ENCODE results near the gene BCOR.

The BCOR gene

GRCh38 chrX:40013266-40014195 lies 84.2 kb downstream of the BCOR start:
- peak; percentile 51 for DNase-seq

GRCh38 chrX:40012868-40013265 lies 84.9 kb downstream of the BCOR start:
- no peak for DNase-seq

GRCh38 chrX:40012039-40012867 lies 85.5 kb downstream of the BCOR start:
- no peak for DNase-seq

GRCh38 chrX:40011322-40012038 lies 86.3 kb downstream of the BCOR start:
- no peak for DNase-seq

DNA sequence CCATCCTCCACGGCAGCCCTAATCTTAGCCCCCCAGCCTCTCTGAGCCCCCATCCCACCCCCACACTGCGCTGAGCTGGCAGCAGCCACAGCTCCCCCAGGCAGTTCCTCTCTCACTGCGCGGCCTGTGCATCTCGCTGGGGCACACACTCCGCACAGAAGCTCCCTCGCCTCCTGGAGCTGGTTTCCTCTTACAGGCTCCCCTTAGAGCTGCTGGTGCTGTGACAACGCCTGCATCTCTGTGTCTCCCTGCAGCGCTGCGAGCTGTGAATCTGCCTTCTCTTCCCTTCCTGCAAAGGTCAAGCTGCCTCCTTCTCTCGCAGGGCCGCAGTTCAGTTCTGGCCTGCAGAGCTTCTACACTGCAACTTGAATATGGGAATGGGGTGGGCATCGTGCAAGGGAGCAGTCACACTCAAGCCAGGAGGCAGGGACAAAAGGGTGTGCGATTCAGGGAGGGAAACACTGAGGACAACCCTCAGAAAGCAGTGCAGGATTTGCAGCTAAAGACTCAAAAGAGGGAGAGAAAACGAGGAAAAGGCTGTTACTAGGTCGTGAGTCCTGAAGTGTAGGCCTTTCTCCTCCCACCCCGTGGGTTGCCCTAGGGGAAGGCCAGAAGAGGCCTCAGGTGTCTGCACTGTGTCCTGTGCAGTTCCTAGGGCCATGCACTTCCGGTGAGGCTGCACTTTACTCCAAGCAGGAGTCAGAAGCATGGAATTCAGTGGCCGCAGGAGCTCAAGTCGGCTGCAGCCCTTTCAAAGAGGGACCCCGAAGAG lies 87.0 kb downstream of the BCOR start:
- no peak for DNase-seq

GRCh38 chrX:40009890-40010289 lies 87.9 kb downstream of the BCOR start:
- DNase-seq = no peak

GRCh38 chrX:40009462-40009851 lies 88.3 kb downstream of the BCOR start:
- DNase-seq = no peak

DNA sequence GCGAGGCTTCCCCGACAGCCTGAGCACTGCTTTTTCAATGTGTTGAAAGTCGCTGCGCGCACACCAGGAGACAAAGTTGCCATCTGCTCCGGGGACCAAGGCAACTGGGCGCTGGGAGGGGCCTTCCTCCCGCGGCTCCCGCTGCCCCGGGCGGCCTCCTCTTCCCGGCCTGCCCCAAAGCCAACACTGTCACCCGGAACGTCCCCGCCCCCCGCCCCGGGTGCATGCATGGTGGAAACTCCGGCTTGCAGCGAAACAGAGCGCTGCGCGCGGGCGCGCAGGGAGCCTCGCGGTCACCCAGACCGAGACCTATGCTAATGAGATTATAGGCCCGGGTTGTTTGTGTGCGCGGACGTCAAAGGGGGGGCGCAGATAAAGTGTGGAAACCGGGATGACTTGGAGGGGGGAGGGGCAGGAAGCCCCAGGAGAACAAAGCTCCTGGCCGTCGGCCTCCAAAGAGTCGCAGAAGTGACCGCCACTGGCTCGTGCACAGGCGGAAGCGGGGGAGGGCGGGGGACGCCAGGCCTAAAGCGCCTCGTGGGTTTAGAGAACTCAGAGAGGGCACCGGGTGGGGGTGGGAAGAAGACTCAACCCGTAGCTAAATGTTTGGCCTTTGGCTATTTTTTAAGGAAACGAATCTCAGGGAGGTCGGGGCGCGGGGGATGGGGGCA lies 88.8 kb downstream of the BCOR start:
- peak; percentile 75 for DNase-seq

- DNase-seq = peak; percentile 64
Observed at GRCh38 chrX:40007756-40008705, 89.7 kb downstream of the BCOR start.

DNA sequence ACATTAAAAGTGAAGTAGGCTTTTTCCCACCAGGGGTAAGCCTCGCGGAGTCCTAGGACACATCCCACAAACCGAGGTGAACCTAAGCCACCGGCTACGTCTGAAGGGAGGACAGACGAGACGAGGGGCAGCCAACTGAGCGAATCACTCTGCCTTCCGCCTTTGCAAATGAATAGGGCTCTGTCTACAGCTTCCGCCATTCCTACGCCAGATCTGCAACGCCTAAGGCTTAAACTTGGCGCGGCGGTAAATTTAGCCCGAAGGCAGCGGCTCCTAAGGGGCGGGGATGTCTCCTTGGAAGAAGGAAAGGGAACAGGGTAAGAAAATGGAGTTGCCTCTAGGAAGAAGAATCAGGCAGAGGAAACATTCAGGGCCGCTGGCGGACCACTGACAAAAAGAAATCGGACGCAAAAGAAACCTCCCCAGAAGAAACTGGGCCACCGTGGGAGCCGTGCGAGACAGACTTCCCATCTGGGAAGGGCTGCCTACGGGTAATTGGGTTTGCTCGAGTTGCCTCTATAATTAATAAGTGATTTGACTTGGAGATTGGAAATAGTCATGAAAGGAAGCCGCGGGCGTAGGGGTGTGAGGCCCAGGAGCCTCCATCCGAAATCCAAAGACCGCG lies 90.5 kb downstream of the BCOR start:
- DNase-seq = no peak

DNA sequence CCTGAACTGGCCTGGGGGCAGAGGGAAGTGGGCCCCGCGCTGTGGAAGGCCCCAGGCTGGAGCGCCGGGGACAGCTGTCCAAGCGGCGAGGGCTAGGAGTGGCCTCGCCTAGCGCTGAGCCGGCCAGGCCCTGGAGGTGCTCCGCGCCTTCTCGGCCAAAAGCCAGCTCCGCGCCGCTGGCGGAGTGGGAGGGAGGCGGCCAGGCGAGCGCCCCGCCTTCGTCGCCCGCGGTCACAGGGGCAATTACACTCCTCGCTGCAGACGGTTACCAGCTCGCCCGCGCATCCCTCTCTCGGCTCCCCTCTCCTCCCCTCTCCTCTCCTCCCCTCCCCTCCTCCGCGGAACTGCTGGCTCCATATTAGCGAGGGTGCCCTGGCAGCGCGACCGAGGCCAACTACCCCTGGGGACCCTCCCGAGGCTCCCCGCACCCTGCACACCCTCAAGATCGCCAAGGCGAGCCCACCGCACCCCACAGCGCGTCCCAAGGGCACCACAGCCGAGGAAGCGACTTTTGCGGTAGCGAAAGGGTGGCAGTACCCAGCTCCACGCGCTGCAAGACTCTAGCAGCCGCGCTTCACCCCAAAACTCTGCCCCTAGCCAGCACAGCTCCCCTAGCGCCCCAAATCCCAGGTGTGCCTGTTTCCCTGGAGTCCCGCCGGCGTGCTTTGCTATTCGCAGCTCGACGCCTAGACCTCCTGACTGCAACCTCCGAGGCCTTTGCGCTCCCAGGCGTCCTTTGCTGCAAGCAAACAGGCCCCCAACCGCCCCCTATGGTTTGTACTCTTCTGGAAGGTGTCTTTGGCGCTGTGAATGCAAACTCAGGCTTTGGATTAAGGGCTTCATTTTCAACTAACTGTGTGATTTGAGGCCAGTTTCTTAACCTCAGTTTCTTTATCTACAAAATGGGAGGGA lies 91.4 kb downstream of the BCOR start:
- DNase-seq = no peak

GRCh38 chrX:40005292-40006011 lies 92.3 kb downstream of the BCOR start:
- DNase-seq = no peak

GRCh38 chrX:40004921-40005291 lies 92.9 kb downstream of the BCOR start:
- no peak for DNase-seq

- no peak for DNase-seq
Observed at GRCh38 chrX:40004246-40004535, 93.6 kb downstream of the BCOR start.

DNA sequence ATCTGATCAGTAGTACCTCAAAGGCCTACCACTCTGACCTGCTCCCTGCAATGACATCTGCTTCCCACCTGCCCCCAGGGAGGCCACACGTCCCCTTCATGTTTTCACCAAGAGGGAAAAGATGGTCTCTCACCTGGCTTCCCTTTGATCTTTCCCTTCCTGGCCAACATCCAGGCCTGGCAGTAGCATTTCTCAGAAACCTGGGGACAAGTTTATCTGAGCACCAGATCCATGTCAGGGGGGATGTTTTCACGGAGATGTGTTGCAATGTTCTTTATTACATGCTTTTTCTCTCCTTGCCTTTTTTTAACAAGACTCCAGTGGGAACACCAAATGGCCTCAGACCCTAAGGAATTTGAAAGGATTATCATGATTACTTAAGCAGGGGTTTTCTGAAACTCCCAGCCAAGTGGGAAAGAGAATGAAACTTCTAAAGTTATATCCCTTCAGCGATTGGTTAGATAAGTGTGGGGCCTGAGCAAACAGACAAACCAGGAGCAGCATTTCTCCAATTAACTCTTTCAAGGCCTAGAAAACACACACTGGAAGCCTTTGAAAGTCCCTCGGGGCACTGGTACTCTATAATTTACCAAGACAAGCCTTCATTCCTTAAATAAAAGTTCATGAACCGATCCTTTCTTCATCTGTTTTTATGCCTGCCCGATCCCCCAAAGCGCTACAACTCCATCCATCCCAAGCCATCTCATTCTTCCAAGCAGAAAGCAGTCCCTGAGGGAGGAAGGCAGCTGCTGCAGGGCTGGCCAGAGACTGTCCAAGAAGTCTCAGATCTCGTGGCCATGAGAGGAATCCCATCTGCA lies 94.1 kb downstream of the BCOR start:
- no peak for DNase-seq

GRCh38 chrX:40003071-40003427 lies 94.7 kb downstream of the BCOR start:
- no peak for DNase-seq

Measured in DMS 273 treated with DMSO at 0.1 percent for 48 hours (cell line).